ENCODE results near the gene LDLR. TPM values are rescaled to one million over a fixed set of nuclear protein-coding genes. Genes with fewer than 3 reads are reported as not detected.

Gene LDLR
- total RNA-seq, 1 donor from 2014 or later = 39.3 TPM

GRCh38 chr19:11066326-11066725 lies 22.9 kb upstream of the LDLR start:
- Histone ChIP-seq H3K79me2 (ENCODE audit: low read depth) (no peaks in the 10 kb centered on the region), H2AFZ (replicated peaks) (no peak overlapping the region), H3K27ac (no peak overlapping the region), H3K4me3 (no peak overlapping the region), H3K27me3 (no peaks in the 10 kb centered on the region), H3K9me3 (ENCODE audit: low read depth) (no peaks in the 10 kb centered on the region), H3K36me3 (no peaks in the 10 kb centered on the region), H3K4me2 (no peak overlapping the region), H4K20me1 (ENCODE audit: low read depth) (no peaks in the 10 kb centered on the region), H3F3A (ENCODE audit: low read depth) (peaks cover 5% of the 10 kb centered on the region), H3K4me1 (no peaks in the 10 kb centered on the region), H3K9ac (no peak overlapping the region)
- peaks cover 2% of the 10 kb centered on the region for H3K27me3 Mint-ChIP-seq (ENCODE audit: insufficient read depth, low read depth)
- DNase-seq (ENCODE audit: low spot score) = no peak
- peaks cover 9% of the 10 kb centered on the region for H3K4me1 Mint-ChIP-seq
- peaks cover 33% of the 10 kb centered on the region for H3K36me3 Mint-ChIP-seq
- H3K27ac Mint-ChIP-seq = no peak overlapping the region
- H3K4me3 Mint-ChIP-seq = no peak overlapping the region
- peaks cover 2% of the 10 kb centered on the region for H3K9me3 Mint-ChIP-seq
- TF ChIP-seq EZH2 (IDR thresholded peaks at IDR 0.05) = no peak
- no peak for TF ChIP-seq EZH2phosphoT487 (IDR thresholded peaks at IDR 0.05)
- TF ChIP-seq CTCF (IDR thresholded peaks at IDR 0.05) = no peak

GRCh38 chr19:11067356-11068113 lies 21.7 kb upstream of the LDLR start:
- DNase-seq (ENCODE audit: low spot score) = no peak
- H3K9ac ChIP-seq = no peak overlapping the region
- peaks cover 2% of the 10 kb centered on the region for H3K9me3 Mint-ChIP-seq
- H3K4me2 ChIP-seq = no peak overlapping the region
- H3K4me3 ChIP-seq = no peak overlapping the region
- no peak overlapping the region for H3K27ac ChIP-seq
- H3K4me1 ChIP-seq = no peaks in the 10 kb centered on the region
- no peaks in the 10 kb centered on the region for H3K36me3 ChIP-seq
- no peaks in the 10 kb centered on the region for H3K79me2 ChIP-seq (ENCODE audit: low read depth)
- H3K27me3 Mint-ChIP-seq (ENCODE audit: insufficient read depth, low read depth) = peaks cover 3% of the 10 kb centered on the region
- peaks cover 9% of the 10 kb centered on the region for H3K4me1 Mint-ChIP-seq
- no peak overlapping the region for H3K27ac Mint-ChIP-seq
- TF ChIP-seq EZH2 (IDR thresholded peaks at IDR 0.05) (no peak), CTCF (IDR thresholded peaks at IDR 0.05) (no peak), EZH2phosphoT487 (IDR thresholded peaks at IDR 0.05) (no peak)
- no peak overlapping the region for H3K4me3 Mint-ChIP-seq
- peaks cover 5% of the 10 kb centered on the region for H3F3A ChIP-seq (ENCODE audit: low read depth)
- no peaks in the 10 kb centered on the region for H3K27me3 ChIP-seq
- no peaks in the 10 kb centered on the region for H3K9me3 ChIP-seq (ENCODE audit: low read depth)
- no peaks in the 10 kb centered on the region for H4K20me1 ChIP-seq (ENCODE audit: low read depth)
- no peak overlapping the region for H2AFZ ChIP-seq (replicated peaks)
- peaks cover 30% of the 10 kb centered on the region for H3K36me3 Mint-ChIP-seq

GRCh38 chr19:11069561-11069960 lies 19.7 kb upstream of the LDLR start:
- H3K4me1 Mint-ChIP-seq = peaks cover 9% of the 10 kb centered on the region
- Histone ChIP-seq H3K4me1 (no peaks in the 10 kb centered on the region), H3K27me3 (no peaks in the 10 kb centered on the region), H3K27ac (no peak overlapping the region), H3K9ac (no peak overlapping the region), H2AFZ (replicated peaks) (no peak overlapping the region), H4K20me1 (ENCODE audit: low read depth) (no peaks in the 10 kb centered on the region), H3K4me2 (no peak overlapping the region), H3K4me3 (no peak overlapping the region), H3K79me2 (ENCODE audit: low read depth) (no peaks in the 10 kb centered on the region), H3K36me3 (no peaks in the 10 kb centered on the region), H3K9me3 (ENCODE audit: low read depth) (no peaks in the 10 kb centered on the region), H3F3A (ENCODE audit: low read depth) (peaks cover 5% of the 10 kb centered on the region)
- no peak for DNase-seq (ENCODE audit: low spot score)
- peaks cover 7% of the 10 kb centered on the region for H3K27me3 Mint-ChIP-seq (ENCODE audit: insufficient read depth, low read depth)
- H3K36me3 Mint-ChIP-seq = peaks cover 28% of the 10 kb centered on the region
- TF ChIP-seq EZH2phosphoT487 (IDR thresholded peaks at IDR 0.05) (no peak), CTCF (IDR thresholded peaks at IDR 0.05) (no peak), EZH2 (IDR thresholded peaks at IDR 0.05) (no peak)
- H3K4me3 Mint-ChIP-seq = peak overlapping the region; percentile 28
- peak overlapping the region; percentile 28 for H3K27ac Mint-ChIP-seq
- H3K9me3 Mint-ChIP-seq = peaks cover 2% of the 10 kb centered on the region
